Measurements from ENCODE around the gene ATP11A.

DNA sequence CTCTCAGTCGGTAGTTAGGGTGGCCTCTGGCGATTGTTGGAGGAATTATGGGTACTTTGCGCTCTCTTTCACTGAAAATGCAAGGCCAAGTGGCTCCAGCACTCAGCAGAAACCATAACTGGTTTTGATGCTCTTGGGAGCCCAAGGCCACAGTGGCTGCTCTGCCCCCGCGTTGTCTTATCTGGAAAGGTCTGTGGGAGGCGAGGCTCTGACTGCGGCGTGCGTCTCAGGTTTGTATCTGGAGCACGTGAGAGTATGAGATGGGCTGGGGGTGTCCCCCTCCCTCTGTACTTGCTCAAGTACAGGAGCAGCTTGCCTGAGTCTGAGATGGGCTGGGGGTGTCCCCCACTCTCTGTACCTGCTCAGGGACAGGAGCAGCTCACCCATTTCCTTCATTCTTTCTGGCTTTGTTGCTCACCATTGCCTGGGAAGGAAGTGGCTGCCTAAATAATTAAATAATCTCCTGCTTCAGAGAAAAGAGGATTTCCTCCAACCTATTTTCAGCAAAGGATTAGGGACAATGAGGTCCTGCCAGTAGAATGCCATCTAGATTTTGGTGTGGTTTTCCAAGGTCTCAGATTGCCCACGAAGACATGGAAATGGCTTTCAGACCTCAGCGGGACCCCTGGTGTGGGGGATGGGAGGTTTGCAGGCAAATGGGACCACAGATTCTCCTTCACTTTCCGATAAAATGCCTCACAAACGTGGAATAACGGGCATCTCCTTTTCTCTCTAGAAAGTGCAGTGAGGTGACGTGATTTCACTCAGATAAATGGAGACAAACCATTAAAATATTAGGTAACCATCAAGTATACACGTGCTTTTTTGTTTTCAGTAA is 14.7 kb downstream of the ATP11A start:
- no peak for TF ChIP-seq CTCF (IDR thresholded peaks at IDR 0.05)
- TF ChIP-seq POLR2A (IDR thresholded peaks at IDR 0.05) = no peak
- TF ChIP-seq POLR2AphosphoS5 (IDR thresholded peaks at IDR 0.05) = no peak
